Skin epidermis (tissue), 12 donors: ENCODE data around the gene C11orf87.

Experiments
- H3K27ac ChIP-seq, 21 experiments: fragments of 200-600 bp; sonication (generic) in 11 of 21; one replicate each; pipeline ENCODE4 v1.5.0; 2020; ENCODE audit warnings: mild to moderate bottlenecking in 3 of 21, inconsistent platforms in 2 of 21, moderate library complexity in 2 of 21
- H3K4me3 ChIP-seq, 7 experiments: fragments of 200-600 bp; sonication (generic) in 2 of 7; one replicate each; pipeline ENCODE4 v1.5.0; 2020; ENCODE audit warnings: inconsistent platforms in 2 of 7, mild to moderate bottlenecking in 2 of 7, moderate library complexity in 1 of 7

The C11orf87 gene

GRCh38 chr11:109435121-109435742, 13.2 kb downstream of the C11orf87 start:
- Histone ChIP-seq H3K27ac (no peak overlapping the region), H3K4me3 (no peak overlapping the region)

GRCh38 chr11:109439684-109440083, 17.7 kb downstream of the C11orf87 start:
- Histone ChIP-seq H3K27ac (no peak overlapping the region), H3K4me3 (no peak overlapping the region)

GRCh38 chr11:109443052-109443451, 21.1 kb downstream of the C11orf87 start:
- Histone ChIP-seq H3K27ac (no peak overlapping the region), H3K4me3 (no peak overlapping the region)

- H3K27ac ChIP-seq: no peak overlapping the region
- no peak overlapping the region for H3K4me3 ChIP-seq
Observed at GRCh38 chr11:109454857-109455256, 32.9 kb downstream of the C11orf87 start.
